GM12875 (cell line): ENCODE results near the gene WBP11.

Experiments
- H3K4me3 ChIP-seq: one replicate; pipeline ENCODE4 v1.5.1; 2011; ENCODE audit warnings: low read depth, low read length, control low read depth
- CTCF ChIP-seq: IDR thresholded peaks from 2 replicates; pipeline ENCODE4 v1.5.1; 2011; ENCODE audit warnings: low read depth, mild to moderate bottlenecking, control low read depth, inconsistent platforms, low read length, moderate library complexity, borderline replicate concordance; ENCODE audit not compliant: insufficient read depth

The WBP11 gene

GRCh38 chr12:14836336-14837210 is 33.3 kb upstream of the WBP11 start:
- TF ChIP-seq CTCF = no peak
- H3K4me3 ChIP-seq = no peak overlapping the region

- no peak for TF ChIP-seq CTCF
- H3K4me3 ChIP-seq = no peak overlapping the region
Measured at GRCh38 chr12:14834509-14834908, 31.2 kb upstream of the WBP11 start.

- H3K4me3 ChIP-seq = no peak overlapping the region
- no peak for TF ChIP-seq CTCF
Measured at GRCh38 chr12:14833952-14834351, 30.7 kb upstream of the WBP11 start.

- H3K4me3 ChIP-seq = no peak overlapping the region
- no peak for TF ChIP-seq CTCF
Measured at GRCh38 chr12:14833336-14833735, 30.1 kb upstream of the WBP11 start.

GRCh38 chr12:14828892-14829291 is 25.6 kb upstream of the WBP11 start:
- no peak overlapping the region for H3K4me3 ChIP-seq
- TF ChIP-seq CTCF = no peak

GRCh38 chr12:14827043-14827442 is 23.8 kb upstream of the WBP11 start:
- no peak overlapping the region for H3K4me3 ChIP-seq
- no peak for TF ChIP-seq CTCF

GRCh38 chr12:14826491-14826890 is 23.2 kb upstream of the WBP11 start:
- no peak for TF ChIP-seq CTCF
- H3K4me3 ChIP-seq = no peak overlapping the region
